OCI-LY7 (cell line): Measurements from ENCODE around the gene C1orf21.

Source experiments
- EZH2phosphoT487 ChIP-seq: fragments of 200-600 bp; sonication (generic); IDR thresholded peaks from 2 replicates; pipeline ENCODE4 v1.6.1; 2018; ENCODE audit warnings: low read depth, borderline replicate concordance, mild to moderate bottlenecking, mixed run types, antibody characterized with exemption, low read length, moderate library complexity, mixed read lengths
- TF ChIP-seq, protein P1 (sequence below): fragments of 200-600 bp; sonication (generic); conservative IDR thresholded peaks from 2 replicates; pipeline ENCODE4 v1.5.1; 2014; ENCODE audit warnings: mild to moderate bottlenecking, antibody characterized with exemption, low read length, moderate library complexity, mixed read lengths

DNA sequence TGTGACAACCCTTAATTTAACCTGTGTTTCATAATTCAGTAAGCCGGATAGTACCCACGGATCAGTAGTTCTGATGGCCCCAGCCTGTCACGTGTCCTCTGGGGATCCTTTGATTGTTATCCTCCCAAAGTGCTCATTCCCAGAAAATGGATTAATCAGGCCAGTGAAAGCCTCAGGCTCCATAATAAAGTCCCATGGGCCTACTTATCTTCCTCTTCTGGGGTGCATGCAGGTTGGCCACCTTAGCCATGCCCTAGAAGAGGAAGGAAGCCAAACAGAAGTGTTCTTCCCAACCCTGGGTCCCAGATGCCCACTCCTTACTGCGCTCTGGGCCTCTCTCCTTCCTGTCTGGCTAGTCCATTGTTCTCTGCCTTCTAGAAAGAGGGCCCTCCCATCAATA lies 221.8 kb downstream of the C1orf21 start:
- TF ChIP-seq, protein P1, sequence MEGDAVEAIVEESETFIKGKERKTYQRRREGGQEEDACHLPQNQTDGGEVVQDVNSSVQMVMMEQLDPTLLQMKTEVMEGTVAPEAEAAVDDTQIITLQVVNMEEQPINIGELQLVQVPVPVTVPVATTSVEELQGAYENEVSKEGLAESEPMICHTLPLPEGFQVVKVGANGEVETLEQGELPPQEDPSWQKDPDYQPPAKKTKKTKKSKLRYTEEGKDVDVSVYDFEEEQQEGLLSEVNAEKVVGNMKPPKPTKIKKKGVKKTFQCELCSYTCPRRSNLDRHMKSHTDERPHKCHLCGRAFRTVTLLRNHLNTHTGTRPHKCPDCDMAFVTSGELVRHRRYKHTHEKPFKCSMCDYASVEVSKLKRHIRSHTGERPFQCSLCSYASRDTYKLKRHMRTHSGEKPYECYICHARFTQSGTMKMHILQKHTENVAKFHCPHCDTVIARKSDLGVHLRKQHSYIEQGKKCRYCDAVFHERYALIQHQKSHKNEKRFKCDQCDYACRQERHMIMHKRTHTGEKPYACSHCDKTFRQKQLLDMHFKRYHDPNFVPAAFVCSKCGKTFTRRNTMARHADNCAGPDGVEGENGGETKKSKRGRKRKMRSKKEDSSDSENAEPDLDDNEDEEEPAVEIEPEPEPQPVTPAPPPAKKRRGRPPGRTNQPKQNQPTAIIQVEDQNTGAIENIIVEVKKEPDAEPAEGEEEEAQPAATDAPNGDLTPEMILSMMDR, result no peak
- no peak for TF ChIP-seq EZH2phosphoT487
